Keratinocyte (primary cell): ENCODE results near the gene TXN. TPM values are rescaled to one million over a fixed set of nuclear protein-coding genes. Genes with fewer than 3 reads are reported as not detected.

Experiments
- DNase-seq: peaks from one replicate; pipeline ENCODE4 v3.0.0-alpha.2; 2011; ENCODE audit warnings: low read depth, missing footprints, low spot score
- FAIRE-seq: peaks from 2 replicates; lab custom pipeline; 2011; peaks lifted over from hg19 to GRCh38; lab: Jason Lieb, UNC
- H2AFZ ChIP-seq: 2 replicates; pipeline ENCODE4 v1.6.0; 2012; ENCODE audit warnings: low read length, control low read depth, inconsistent platforms; ENCODE audit not compliant: control insufficient read depth
- H3K27ac ChIP-seq: 2 replicates; pipeline ENCODE4 v1.5.1; 2011; ENCODE audit warnings: low read length; ENCODE audit not compliant: control insufficient read depth, insufficient read depth
- H3K27me3 ChIP-seq: 3 replicates; pipeline ENCODE4 v1.6.0; 2011; ENCODE audit warnings: low read length; ENCODE audit not compliant: control insufficient read depth, insufficient read depth; ENCODE audit errors: extremely low read depth
- H3K36me3 ChIP-seq, 2 experiments: 2 replicates in 1 of 2; 3 replicates in 1 of 2; pipeline ENCODE4 v1.5.1; 2011; ENCODE audit warnings: low read length in 2 of 2, mild to moderate bottlenecking in 1 of 2; ENCODE audit not compliant: control insufficient read depth in 2 of 2, insufficient read depth in 2 of 2; ENCODE audit errors: extremely low read depth in 1 of 2
- H3K4me1 ChIP-seq: 3 replicates; pipeline ENCODE4 v1.5.1; 2011; ENCODE audit warnings: low read length; ENCODE audit not compliant: control insufficient read depth, insufficient read depth; ENCODE audit errors: extremely low read depth
- H3K4me2 ChIP-seq: 3 replicates; pipeline ENCODE4 v1.6.0; 2011; ENCODE audit warnings: low read depth, low read length; ENCODE audit not compliant: control insufficient read depth, insufficient read depth; ENCODE audit errors: extremely low read depth
- H3K4me3 ChIP-seq, 3 experiments: fragments of 200-600 bp in 1 of 3; sonication (generic) in 1 of 3; 2 replicates in 2 of 3; 3 replicates in 1 of 3; pipeline ENCODE4 v1.5.1; 2011 to 2016; ENCODE audit warnings: low read length in 3 of 3, mild to moderate bottlenecking in 3 of 3, control low read depth in 2 of 3, inconsistent platforms in 1 of 3, low read depth in 1 of 3, mixed read lengths in 1 of 3, mixed run types in 1 of 3, moderate library complexity in 1 of 3; ENCODE audit not compliant: control insufficient read depth in 2 of 3, insufficient read depth in 2 of 3; ENCODE audit errors: extremely low read depth in 1 of 3
- H3K79me2 ChIP-seq: 2 replicates; pipeline ENCODE4 v1.6.0; 2012; ENCODE audit warnings: low read length; ENCODE audit not compliant: control insufficient read depth, insufficient read depth
- H3K9ac ChIP-seq: 3 replicates; pipeline ENCODE4 v1.6.0; 2011; ENCODE audit warnings: low read length; ENCODE audit not compliant: control insufficient read depth, insufficient read depth; ENCODE audit errors: extremely low read depth
- H3K9me1 ChIP-seq: 3 replicates; pipeline ENCODE4 v1.6.0; 2011; ENCODE audit warnings: low read length; ENCODE audit not compliant: control insufficient read depth, insufficient read depth; ENCODE audit errors: extremely low read depth
- H3K9me3 ChIP-seq: 2 replicates; pipeline ENCODE4 v1.5.1; 2012; ENCODE audit warnings: low read depth, low read length; ENCODE audit not compliant: control insufficient read depth
- H4K20me1 ChIP-seq: 3 replicates; pipeline ENCODE4 v1.6.0; 2011; ENCODE audit warnings: low read length; ENCODE audit not compliant: control insufficient read depth, insufficient read depth; ENCODE audit errors: extremely low read depth
- EZH2 ChIP-seq: IDR thresholded peaks from one replicate; pipeline ENCODE4 v1.6.1; 2012; ENCODE audit warnings: inconsistent platforms, mild to moderate bottlenecking, low read length, moderate library complexity
- dilution Hi-C: fragments of 300-500 bp; cut with MboI; formaldehyde crosslinking; loops from one replicate; pipeline ENCODE4 v1.7.0; 2020; ENCODE audit warnings: low sequenced_read_pairs; ENCODE audit not compliant: extremely low pct_ligation_motif_present
- polyA plus RNA-seq, 5 experiments: library from polyadenylated mRNA; depleted of rRNA in 3 of 5; stranded (reverse) in 3 of 5; stranded (forward) in 1 of 5; unstranded in 1 of 5; fragments of >200 nt; gene quantifications; 1 replicate in 1 of 5; 2 replicates in 3 of 5; 3 replicates in 1 of 5; pipeline versions ENCODE4 v1.2.1 to v1.2.3, GENCODE V29; 2011 to 2012; ENCODE audit warnings: missing spikeins in 2 of 5, low read depth in 1 of 5, low replicate concordance in 1 of 5
- TF ChIP-seq, protein P1 (sequence below), 3 experiments: IDR thresholded peaks in 1 of 3; conservative IDR thresholded peaks in 1 of 3; optimal IDR thresholded peaks in 1 of 3; 2 replicates in 2 of 3; 3 replicates in 1 of 3; pipeline versions ENCODE3 to v1.5.1; 2011; ENCODE audit warnings: low read length in 3 of 3, mild to moderate bottlenecking in 3 of 3, moderate library complexity in 2 of 3, control low read depth in 1 of 3, inconsistent platforms in 1 of 3; ENCODE audit not compliant: insufficient read depth in 2 of 3; ENCODE audit errors: extremely low read depth in 1 of 3

TXN gene
- polyA plus RNA-seq, 1 donor (not counting 4 experiments of a cell fraction or from before 2014, with no cell fraction given) = 1,127 TPM

DNA sequence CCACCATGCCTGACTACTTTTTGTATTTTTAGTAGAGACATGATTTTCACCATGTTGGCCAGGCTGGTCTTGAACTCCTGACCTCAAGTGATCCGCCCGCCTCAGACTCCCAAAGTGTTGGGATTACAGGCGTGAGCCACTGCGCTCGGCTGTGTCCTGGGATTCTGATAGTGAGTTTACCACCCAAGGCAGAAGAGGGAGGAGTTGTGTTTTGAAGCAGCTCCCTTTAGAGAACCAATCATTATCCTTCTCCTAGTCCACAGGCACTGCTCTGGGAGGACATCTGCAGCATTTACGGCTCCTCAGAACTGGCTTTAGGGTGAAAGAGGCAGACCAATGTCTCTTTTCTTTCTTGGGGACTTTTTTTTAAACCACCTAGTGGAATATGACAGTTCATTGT lies 54.1 kb downstream of the TXN start:
- no peak overlapping the region for H3K4me2 ChIP-seq
- H3K9me1 ChIP-seq = no peaks in the 10 kb centered on the region
- FAIRE-seq = no peak
- H3K4me3 ChIP-seq = no peak overlapping the region
- no peak for DNase-seq
- no peak overlapping the region for H3K9ac ChIP-seq
- no peaks in the 10 kb centered on the region for H3K79me2 ChIP-seq
- TF ChIP-seq EZH2 = no peak
- TF ChIP-seq, protein P1, sequence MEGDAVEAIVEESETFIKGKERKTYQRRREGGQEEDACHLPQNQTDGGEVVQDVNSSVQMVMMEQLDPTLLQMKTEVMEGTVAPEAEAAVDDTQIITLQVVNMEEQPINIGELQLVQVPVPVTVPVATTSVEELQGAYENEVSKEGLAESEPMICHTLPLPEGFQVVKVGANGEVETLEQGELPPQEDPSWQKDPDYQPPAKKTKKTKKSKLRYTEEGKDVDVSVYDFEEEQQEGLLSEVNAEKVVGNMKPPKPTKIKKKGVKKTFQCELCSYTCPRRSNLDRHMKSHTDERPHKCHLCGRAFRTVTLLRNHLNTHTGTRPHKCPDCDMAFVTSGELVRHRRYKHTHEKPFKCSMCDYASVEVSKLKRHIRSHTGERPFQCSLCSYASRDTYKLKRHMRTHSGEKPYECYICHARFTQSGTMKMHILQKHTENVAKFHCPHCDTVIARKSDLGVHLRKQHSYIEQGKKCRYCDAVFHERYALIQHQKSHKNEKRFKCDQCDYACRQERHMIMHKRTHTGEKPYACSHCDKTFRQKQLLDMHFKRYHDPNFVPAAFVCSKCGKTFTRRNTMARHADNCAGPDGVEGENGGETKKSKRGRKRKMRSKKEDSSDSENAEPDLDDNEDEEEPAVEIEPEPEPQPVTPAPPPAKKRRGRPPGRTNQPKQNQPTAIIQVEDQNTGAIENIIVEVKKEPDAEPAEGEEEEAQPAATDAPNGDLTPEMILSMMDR (optimal IDR thresholded peaks at IDR 0.05 in 1 of 3, IDR thresholded peaks at IDR 0.05 in 1 of 3, conservative IDR thresholded peaks at IDR 0.05 in 1 of 3; ENCODE audit: extremely low read depth in 1 of 3, insufficient read depth in 2 of 3, low read length in 3 of 3) = no peak
- peaks cover 24% of the 10 kb centered on the region for H3K27me3 ChIP-seq
- H3K4me1 ChIP-seq = no peaks in the 10 kb centered on the region
- no peaks in the 10 kb centered on the region for H4K20me1 ChIP-seq
- dilution Hi-C loops = no loop called here
- H3K27ac ChIP-seq = no peak overlapping the region
- no peaks in the 10 kb centered on the region for H3K9me3 ChIP-seq
- H3K36me3 ChIP-seq = no peaks in the 10 kb centered on the region
- H2AFZ ChIP-seq = no peak overlapping the region

DNA sequence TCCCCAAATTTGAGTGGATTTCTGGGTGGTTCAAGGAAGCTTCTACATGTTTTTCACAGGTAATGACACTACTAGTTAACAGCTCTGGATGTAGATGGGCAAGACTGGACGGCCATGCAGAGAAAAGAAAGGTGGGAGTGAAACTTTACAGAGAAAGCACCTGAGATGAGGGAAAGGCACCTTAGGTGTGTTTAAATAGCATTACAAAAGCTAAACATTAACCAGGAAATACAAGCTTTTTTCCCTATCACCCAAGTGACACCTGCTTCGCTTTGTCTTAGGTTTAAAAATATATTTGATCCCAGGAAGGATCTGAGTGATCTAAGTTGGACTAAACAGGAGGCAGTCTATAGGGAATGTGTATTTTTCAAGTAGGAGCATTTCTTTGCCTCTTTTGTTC lies 56.7 kb downstream of the TXN start:
- H3K4me2 ChIP-seq = no peak overlapping the region
- no peaks in the 10 kb centered on the region for H3K36me3 ChIP-seq
- no peak overlapping the region for H3K27ac ChIP-seq
- H3K9me3 ChIP-seq = no peaks in the 10 kb centered on the region
- no peak for DNase-seq
- no peak overlapping the region for H3K4me3 ChIP-seq
- H3K79me2 ChIP-seq = no peaks in the 10 kb centered on the region
- dilution Hi-C loops = loop anchor here (10.0 kb wide), 1 partner anchor 415 kb away; no protein-coding TSS in a partner anchor
- H4K20me1 ChIP-seq = no peaks in the 10 kb centered on the region
- peaks cover 10% of the 10 kb centered on the region for H3K27me3 ChIP-seq
- no peak for TF ChIP-seq EZH2
- TF ChIP-seq, protein P1 (optimal IDR thresholded peaks at IDR 0.05 in 1 of 3, IDR thresholded peaks at IDR 0.05 in 1 of 3, conservative IDR thresholded peaks at IDR 0.05 in 1 of 3; ENCODE audit: extremely low read depth in 1 of 3, insufficient read depth in 2 of 3, low read length in 3 of 3) = no peak
- no peak for FAIRE-seq
- H3K9me1 ChIP-seq = no peaks in the 10 kb centered on the region
- no peaks in the 10 kb centered on the region for H3K4me1 ChIP-seq
- H2AFZ ChIP-seq = no peak overlapping the region
- no peak overlapping the region for H3K9ac ChIP-seq
